Left renal cortex interstitium (tissue), 4 donors: ENCODE results near the gene TCF12. TPM values are rescaled to one million over a fixed set of nuclear protein-coding genes. Genes with fewer than 3 reads are reported as not detected.

Experiments
- DNase-seq, 4 donors: peaks; one replicate each; pipeline ENCODE4 v3.0.0-alpha.2; 2013; ENCODE audit warnings: low read depth in 4 of 4, low spot score in 2 of 4, missing footprints in 1 of 4
- polyA plus RNA-seq, 4 donors: library from polyadenylated mRNA; unstranded; fragments of 120-200 nt; gene quantifications; one replicate each; pipeline ENCODE4 v1.2.1, GENCODE V29; 2013; ENCODE audit not compliant: insufficient read length in 4 of 4

Gene TCF12
- 100 to 1,000 TPM; 153 to 190 (median 164) TPM for polyA plus RNA-seq

DNA sequence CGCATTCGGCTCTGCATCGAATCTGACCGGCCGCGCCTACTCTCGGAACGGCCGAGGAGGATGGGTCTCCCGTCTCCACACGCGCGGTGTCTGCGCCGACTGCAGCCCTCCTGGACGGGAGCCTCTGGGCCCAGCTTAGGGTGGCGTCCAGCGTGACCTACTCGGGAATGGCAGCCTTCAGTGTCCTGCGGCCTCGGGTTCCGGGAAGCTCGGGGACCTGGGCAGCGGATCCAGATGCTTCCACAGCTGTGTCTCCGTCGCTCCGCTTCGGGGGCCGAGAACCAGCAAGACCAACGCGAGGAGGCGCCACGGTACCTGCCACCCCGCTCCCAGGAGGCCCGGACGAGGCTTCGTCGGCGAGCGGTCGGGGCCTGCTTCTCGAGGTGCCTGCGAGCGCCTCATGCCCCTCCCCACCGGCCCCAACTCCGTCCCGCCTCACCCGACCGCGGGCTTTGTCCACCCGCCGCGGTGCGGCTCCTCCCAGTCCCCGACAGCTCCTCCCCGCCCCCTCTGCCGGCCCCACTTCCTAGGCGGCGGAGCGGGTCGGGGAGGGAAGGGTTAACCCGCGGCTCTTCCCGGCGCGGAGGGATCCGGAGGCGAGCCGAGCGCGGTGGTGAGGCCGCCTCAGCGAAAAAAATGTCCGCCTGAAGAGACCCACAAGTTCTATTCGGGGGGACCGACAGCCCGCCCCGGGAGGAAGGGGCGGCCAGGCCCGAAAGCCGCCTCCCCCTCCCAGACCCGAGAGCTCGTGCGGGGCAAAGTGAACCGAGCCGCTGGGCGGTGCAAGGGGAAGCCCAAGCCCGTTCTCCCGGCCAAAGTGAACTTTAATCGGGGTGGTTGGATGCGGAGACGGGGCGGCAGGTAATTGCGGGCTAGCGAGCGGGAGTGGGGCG lies at the start of gene TCF12:
TSS of gene TCF12 (plus strand) at position 599 of the 893 bp plus-strand sequence. CDS start 1,270 bp downstream, outside the sequence.
- DNase-seq, result peak; percentile 87 to 95 (median 93)

DNA sequence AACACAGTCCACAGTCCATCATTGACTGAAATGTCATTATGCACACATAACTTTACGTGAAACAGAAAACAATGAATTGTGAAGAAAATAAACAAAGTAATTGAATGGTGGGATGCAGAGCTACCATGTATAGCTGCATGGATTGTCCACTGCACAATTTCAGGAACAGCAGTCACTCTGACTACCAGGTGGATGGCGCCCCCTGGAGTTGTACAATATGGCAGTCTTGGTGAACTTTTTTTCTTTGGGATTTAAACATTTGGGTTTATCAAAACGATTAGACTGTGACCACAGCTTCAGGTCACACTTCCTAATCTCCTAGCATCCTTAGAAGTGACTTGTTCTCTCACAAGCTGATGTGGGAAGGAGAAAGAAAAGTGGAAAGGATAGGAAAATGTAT lies 48.9 kb upstream of the TCF12 start:
- DNase-seq, result peak in 1 of 4 donors; percentile 19

DNA sequence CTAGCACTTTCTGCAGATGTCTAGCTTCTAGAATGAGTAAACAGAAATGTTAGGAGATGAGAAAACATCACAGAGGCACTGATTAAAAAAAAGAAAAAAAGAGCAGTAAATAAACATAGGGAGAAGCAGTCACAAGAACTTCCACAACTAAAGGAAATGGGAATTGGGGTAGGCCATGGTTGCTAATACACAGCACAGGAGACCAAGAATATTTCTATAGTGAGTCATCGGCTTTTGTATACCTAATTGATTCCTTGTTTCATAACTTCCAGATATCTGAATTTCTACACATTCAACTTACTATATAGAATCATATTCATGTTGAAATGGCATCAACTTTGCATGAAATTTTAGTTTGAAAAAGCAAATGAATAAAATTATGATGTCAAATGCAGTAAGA lies 47.3 kb upstream of the TCF12 start:
- DNase-seq, result no peak

DNA sequence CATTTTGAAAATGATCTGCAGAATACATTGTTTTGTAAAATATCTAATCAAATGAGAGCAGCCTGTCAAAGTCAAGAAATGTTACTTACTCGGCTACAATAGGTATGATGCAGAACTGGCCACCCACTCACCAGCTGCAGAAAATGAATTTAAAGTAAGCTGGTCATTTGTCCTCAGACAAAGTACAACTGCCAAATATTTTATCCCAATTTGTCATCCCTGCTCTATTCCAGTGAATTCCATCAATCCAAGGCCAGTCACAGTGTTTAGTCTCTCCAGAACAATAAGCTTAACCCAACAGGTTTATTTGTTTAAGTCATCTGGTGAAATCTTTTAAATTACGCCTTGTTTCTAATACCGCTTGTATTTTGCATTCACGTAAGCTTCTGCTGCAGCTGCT lies 46.6 kb upstream of the TCF12 start:
- DNase-seq, result no peak

DNA sequence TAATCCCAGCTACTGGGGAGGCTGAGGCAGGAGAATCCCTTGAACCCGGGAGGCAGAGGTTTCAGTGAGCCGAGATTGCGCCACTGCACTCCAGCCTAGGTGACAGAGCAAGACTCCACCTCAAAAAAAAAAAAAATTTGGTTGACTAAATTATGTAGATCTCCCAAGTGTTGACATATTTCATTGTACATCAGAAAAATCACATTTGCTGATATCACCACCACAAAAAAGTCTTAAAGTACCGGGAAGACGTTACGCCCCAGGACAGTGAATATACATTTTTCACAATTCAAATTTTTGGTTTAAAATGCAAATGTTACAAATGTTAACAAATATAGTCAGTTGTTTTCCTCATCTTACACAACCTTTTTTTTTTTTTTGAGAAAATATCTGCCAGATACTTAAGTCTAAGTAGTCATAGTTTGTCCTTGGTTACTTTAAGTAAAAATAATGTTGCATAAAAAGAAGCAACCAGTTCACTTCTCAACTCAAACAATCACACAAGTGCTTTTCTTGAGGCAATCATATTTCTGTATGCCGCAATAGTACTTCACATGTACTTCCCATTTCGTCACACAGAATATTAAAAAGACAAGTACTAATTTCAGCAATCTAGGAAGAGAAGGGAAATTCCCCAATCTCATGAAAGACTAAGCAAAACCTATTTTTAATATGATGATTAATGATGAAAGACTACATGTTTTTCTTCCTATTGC lies 41.0 kb upstream of the TCF12 start:
- no peak for DNase-seq

DNA sequence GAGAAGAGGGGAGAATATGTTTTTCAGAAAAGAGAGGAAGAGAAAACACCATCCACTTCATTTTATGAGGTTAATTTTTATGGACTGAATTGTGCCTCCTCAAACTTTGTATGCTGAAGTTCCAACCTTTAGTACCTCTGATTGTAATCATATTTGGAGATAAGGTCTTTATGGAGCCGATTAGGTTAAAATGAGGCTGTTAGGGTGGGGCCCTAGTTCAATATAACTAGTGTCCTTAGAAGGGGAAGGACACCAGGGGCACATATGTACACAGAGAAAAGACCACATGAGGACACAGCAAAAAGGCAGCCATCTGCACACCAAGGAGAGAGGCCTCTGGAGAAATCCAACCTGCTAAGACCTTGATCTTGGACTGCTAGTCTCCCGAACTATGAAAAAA lies 38.9 kb upstream of the TCF12 start:
- no peak for DNase-seq

DNA sequence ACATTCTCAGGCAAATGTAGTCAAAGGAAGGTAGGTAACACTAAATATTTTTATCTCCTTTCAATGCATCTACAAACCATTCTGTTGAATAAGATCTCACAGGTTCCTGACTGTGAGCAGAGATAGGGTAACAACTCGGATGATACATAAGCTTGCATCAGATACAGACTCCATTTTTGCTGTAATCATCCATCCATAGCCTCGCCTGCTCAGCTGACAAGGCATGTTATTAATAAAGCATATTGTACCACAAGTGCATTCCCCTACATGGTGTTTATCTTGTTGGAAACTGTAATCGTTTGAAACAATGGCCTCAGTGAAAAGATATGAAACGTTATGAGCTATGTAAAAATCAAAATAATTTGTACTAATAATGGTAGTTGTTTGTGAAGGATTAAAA lies 35.4 kb upstream of the TCF12 start:
- DNase-seq, result no peak

DNA sequence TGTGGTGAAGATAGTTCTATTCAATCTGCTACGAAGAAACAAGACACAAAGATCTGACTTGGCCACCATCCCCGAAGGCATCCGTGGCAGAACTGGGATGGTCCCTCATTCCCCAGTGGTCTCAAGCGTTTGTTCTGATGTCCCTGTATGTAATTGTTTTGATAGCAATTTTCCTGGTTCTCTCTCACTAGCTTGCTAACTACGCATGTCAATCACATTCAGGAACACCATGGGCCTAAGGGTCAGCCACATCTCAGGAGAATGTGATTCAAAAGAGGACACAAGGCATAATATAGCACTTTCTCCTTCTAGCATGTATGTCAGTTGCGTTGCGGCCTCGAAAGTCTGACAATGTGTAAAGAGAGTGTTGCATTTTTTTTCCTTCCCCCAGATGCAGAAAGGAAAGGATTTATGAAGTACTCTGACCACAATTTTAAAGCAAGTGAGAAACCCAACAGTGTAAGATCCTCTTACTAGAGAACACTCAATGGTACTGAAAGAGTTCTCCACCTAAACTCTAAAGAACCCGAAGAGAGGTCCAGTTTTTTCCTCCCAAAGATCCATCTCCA lies 32.0 kb upstream of the TCF12 start:
- peak in 2 of 4 donors; percentile 37 to 77 for DNase-seq

DNA sequence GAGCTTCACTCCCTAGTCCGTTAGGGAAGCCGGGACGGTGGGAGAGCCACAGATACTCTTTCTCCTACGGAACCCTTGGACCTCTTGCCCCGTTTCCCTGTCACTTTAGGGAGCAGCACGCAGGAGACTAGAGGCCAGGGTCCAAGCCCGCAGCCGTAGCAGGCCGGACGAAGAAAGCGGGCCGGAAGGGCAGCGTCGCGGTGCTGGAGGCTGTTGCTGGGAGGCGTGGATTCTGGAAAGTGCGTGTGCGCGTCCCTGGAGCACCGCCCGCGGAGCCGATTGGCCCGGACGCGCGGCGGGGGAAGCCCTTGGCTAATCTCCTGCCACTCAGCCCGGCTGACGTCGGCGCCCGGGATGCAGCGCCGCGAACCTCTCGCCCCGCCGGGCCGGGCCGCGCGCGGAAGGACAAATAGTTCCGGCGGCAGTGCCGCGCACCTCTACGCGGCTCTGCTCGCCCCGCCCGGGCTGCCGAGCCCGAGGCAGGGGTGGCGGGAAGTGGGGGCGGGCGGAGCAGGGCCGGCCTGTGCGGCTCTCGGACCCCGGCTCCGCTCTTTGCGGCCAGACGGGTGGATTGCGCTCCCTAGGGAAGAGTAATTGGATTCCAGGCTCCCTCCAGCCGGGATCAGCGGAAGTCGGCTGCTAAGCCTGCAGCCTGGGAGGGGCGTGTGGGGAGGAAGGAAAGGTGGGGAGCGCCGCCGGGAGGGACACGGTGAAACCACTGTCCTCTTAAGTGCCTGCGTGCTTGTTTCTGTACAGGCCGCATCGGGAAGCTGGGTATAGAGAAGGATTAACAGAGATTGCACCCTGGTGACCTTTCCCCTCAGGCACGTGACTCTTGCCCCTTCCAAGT lies 31.3 kb upstream of the TCF12 start:
- peak; percentile 84 to 91 (median 90) for DNase-seq

DNA sequence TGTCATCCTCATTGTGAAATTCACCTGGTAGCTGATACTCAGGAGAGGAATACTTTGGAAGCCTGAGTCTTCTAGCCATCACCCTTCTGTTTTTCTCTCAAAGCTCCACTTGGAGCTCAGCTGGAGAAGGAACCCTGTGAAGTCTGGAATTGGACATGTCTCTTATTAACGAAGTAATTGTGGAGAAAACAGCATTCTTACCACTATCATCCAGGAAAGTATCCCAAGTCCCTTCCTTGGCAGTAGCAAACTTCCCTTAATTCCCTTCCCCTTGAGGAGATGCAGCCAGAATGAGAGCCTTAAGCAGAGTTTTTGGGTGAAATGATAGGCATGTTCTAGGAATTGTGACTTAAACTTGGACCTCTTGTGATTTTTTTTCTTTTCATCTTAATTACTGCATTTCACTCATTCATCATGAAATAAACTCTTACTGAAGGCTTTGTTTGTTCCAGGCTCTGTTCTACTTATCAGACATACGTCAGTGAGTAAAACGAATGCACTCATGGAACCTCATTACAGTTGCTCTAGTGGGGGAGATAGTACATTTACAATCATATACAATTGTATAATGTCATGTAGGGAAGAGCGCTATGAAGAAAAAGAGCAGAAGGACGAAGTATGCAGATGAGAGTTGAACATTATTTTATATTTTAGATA lies 30.5 kb upstream of the TCF12 start:
- peak in 1 of 4 donors; percentile 24 for DNase-seq

DNA sequence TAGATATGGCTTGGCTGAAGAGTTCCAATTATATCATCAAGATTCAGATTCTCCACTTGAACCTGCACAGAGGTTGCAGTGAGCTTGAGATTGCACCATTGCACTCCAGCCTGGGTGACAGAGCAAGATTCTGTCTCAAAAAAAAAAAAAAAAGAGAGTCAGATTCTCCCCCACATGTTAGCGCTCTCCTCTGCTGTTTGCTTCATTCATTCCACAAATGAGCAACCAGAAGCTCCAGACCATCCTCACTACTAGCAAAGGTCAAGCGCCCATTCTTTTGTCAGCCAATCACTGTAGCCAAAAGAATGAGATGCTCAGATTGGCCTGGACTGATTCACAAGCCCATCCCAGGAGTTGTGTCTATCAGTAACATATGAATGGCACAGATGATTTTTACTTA lies 28.4 kb upstream of the TCF12 start:
- no peak for DNase-seq

DNA sequence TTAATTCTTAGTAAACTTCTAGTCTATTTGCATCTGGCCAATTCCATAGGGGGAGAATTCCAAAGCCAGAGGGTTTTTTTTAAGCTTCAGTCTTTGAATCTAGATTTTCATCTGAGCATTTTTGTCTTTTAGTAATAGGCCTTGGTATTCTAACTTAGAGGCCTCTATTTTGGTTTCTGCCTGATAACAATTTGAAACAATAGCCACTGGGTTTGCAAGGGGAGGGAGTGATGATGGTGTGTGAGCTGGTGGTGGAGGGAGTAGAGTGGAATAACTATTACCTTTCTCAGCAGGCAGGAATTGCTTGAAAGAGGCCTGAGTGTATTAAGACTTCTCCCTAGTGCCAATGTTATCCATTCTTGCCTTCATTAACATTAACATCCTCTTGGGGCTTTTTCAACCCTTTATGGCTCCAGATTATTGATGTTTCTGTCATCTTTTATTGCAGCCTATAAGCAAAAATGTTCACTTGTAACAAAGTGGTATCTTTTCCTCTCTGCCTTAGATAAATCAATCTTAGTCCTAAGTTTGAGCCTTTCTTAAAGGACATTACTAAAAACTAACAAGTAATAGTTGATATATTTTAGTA lies 26.5 kb upstream of the TCF12 start:
- no peak for DNase-seq

DNA sequence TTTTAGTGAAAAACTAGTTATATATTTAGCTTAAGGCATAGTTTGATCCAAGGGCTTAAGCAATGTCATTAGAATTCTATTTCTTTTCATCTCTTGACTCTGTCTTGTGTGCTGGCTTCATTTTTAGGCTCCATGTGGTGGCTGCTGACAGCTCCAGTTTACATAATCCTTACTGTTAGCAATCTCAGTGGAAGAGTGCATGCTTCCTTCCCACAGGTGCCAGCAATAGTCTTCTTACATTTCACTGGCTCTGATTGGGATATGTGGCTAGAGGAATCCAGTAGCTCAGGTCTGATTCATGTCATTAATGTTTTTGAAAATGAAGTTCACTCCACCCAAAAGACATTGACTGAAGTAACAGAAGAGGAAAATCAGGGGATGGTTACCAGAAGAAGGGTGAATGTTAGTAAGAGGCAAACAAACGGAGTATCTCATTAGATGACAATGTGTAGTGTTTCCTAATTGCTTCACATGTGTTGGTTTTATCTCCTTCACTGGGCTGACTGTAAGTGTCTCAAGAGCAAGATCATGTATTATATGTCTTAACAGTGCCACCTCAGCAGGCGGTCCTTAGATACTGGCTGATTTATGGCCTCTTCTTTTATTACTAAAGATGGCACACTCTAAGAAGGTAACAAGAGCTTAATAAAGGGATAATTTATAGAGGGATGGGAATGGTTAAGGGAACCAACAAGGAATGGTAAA lies 25.6 kb upstream of the TCF12 start:
- no peak for DNase-seq

DNA sequence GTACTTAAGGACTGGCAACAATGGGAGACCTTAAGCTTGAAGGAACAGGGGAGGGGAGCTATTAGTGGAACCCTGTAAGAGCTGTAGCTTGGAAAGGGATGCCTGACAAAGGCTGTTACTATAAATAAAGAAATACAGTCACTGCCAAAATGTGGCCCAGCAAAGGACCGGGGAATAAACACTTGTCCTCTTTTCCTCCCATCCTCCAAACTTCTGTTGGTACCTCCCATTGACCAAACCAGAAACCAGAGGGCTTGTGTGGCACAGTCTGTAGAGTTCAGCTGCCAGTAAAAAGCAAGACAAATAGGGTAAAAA lies 25.1 kb upstream of the TCF12 start:
- no peak for DNase-seq

DNA sequence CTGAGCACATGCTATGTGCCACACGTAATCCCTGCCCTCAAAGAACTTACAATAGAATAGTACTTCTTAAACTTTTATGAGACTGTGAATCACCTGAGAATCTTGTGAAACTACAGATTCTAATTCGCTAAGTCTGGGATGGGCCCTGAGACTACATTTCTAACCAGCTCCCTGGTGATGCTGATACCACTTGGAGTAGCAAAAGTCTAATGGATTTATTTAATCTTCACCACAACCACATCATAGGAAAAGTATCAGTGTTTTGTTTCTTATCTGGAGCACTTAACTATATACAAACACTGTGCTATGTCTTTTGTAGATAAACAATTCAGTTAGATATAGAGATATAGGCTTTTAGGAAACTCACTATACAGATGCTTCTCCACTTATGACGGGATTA lies 23.8 kb upstream of the TCF12 start:
- DNase-seq, result no peak

DNA sequence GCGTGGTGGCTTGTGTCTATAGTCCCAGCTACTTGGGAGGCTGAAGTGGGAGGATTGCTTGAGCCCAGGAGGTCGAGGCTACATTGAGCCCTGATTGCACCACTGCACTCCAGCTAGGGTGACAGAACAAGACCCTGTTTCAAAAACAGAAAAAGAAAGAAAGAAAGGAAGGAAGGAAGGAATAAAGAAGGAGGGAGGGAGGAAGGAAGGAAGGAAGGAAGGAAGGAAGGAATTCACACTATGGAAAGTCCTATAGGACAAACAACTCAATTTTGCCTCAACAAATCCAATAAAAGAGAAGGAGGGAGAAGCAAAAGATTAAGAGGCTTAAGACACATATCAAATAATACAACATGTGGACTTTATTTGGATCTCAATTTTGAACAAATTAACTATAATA lies 16.5 kb upstream of the TCF12 start:
- no peak for DNase-seq

DNA sequence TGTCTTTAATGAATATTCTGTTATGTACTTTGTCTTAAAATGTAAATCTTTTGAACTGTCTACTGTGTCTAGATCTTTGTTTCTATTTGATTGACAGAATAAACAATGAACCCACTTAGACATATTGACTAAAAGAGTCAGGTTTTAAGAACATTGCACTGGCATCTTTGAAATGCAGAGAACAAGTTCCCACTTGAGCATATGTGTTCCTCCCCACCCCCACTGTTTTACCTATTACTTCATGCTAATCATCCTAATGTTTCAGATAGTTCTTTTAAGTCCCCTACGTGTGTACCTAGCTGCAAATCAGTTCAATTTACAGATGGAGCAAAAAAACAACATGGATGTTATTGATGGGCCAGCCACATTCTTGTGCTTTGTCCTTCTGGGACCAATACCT lies 11.7 kb upstream of the TCF12 start:
- DNase-seq, result no peak

DNA sequence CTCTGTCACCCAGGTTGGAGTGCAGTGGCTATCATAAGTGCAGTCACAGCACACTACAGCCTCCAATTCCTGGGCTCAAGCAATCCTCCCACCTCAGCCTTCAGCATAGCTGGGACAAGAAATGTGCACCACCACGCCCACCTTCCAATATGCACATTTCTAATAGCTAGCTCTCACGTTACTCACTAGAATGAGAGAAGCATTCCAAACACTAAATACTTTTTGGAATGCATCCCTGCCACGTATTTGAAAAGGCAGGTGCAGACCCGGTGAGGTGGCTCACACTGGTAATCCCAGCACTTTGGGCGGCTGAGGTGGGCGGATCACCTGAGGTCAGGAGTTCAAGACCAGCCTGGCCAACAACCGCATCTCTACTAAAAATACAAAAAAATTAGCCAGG lies 7.6 kb upstream of the TCF12 start:
- DNase-seq, result no peak

DNA sequence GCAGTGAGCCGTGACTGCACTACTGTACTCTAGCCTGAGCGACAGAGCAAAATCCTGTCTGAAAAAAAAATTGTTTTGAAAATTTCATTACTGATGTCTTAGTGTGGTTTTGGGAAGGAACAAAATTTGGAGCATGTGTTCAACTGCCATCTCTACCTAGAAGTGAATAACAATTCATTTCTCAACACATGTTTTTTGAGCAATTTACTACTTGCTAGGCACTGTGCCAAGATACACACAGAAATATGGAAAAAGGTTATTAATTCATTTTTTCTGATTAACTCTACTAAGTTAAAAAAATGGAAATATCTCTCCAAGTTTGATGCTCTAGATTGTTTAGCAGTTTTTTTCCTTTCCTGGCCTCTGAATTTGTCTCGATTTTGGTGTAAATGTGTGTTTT lies 5.2 kb upstream of the TCF12 start:
- DNase-seq, result no peak
